Retinal pigment epithelial cell (primary cell): ENCODE results near the gene NCOA6.
"Not testable (repeated sequence)": the region's sequence is repeated elsewhere in the genome, so short reads cannot be mapped to it uniquely, and the experiment has no call there.

Experiments used
- DNase-seq: peaks from one replicate; pipeline ENCODE4 v3.0.0-alpha.2; 2010; ENCODE audit warnings: low read depth
- H3K4me3 ChIP-seq: 2 replicates; pipeline ENCODE4 v1.5.1; 2011; ENCODE audit warnings: mild to moderate bottlenecking, low read length, control low read depth, moderate library complexity
- CTCF ChIP-seq: conservative IDR thresholded peaks from 2 replicates; pipeline ENCODE4 v1.5.1; 2011; ENCODE audit warnings: low read depth, low read length, control low read depth, inconsistent platforms

The NCOA6 gene

GRCh38 chr20:34724172-34724571, 101.3 kb downstream of the NCOA6 start:
- DNase-seq = no peak
- TF ChIP-seq CTCF = no peak
- H3K4me3 ChIP-seq = no peak overlapping the region

- H3K4me3 ChIP-seq, DNase-seq: not testable (repeated sequence)
Measured at GRCh38 chr20:34722560-34722959, 102.9 kb downstream of the NCOA6 start.

- TF ChIP-seq CTCF = no peak
Measured at GRCh38 chr20:34720266-34720665, 105.2 kb downstream of the NCOA6 start.

GRCh38 chr20:34719242-34720017, 106.0 kb downstream of the NCOA6 start:
- H3K4me3 ChIP-seq, DNase-seq: not testable (repeated sequence)

More at GRCh38 chr20:34720266-34720665, 105.2 kb downstream of the NCOA6 start:
- no peak overlapping the region for H3K4me3 ChIP-seq
- DNase-seq = no peak

- TF ChIP-seq CTCF = no peak
- no peak overlapping the region for H3K4me3 ChIP-seq
- DNase-seq = no peak
Measured at GRCh38 chr20:34717230-34718095, 108.0 kb downstream of the NCOA6 start.

- no peak for TF ChIP-seq CTCF
- H3K4me3 ChIP-seq = no peak overlapping the region
- no peak for DNase-seq
Measured at GRCh38 chr20:34716921-34717229, 108.6 kb downstream of the NCOA6 start.

- no peak for DNase-seq
- TF ChIP-seq CTCF = no peak
- no peak overlapping the region for H3K4me3 ChIP-seq
Measured at GRCh38 chr20:34715384-34715783, 110.1 kb downstream of the NCOA6 start.

GRCh38 chr20:34713944-34714515, 111.4 kb downstream of the NCOA6 start:
- not testable (repeated sequence) for DNase-seq, H3K4me3 ChIP-seq
